ENCODE measurements around the gene ARID1B.
"Not testable (repeated sequence)": the region's sequence is repeated elsewhere in the genome, so short reads cannot be mapped to it uniquely, and the experiment has no call there.

Gene ARID1B

GRCh38 chr6:157033428-157034140 lies 256.4 kb downstream of the ARID1B start:
- Mint-ChIP-seq H3K27ac (peak overlapping the region; percentile 95), H3K4me3 (peak overlapping the region; percentile 84 to 96), H3K36me3 (peaks cover 6 to 11% of the 10 kb centered on the region in 2 donors), H3K27me3 (no peaks in the 10 kb centered on the region), H3K9me3 (no peaks in the 10 kb centered on the region), H3K4me1 (peaks cover 18 to 29% of the 10 kb centered on the region in 2 donors)
- ATAC-seq (replicated peaks): peak in 1 of 2 donors; percentile 39
- no peak for DNase-seq

DNA sequence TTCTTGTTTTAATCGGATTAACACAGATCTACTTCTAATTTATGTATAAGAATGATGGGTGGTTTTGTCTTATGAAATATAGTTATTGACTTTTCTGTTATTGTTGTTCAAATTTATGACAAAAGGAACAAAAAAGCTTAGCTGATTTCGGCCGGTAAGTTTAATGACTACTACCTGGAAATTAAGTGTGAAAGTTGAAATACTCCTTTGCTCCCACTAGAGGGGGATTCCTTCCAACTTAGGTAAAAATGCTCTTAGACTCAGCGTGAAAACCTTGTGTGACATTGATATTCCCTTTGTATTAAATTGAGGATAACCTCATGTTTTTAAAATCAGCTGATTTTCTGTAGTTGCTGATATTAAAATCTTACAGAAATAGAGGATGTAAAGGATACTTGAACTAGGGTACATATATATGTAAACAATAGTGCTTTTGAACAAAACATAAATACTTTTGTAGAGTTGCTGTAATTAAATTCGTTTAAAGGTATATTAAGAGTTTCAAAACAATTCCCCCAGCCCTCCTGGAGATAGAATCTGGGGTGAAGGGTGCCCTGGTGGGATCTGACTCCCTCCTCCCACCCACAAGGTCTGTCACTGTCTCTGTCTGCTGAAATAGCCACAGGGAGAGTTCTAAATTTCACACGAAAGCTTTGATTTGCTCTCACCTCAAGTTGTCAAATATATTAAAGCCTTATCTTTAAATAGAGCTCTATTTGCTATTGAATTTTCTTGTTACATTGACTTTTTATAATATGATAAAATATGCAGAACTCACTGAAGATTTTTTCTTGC lies 257.5 kb downstream of the ARID1B start:
- Mint-ChIP-seq H3K27ac (no peak overlapping the region), H3K9me3 (no peaks in the 10 kb centered on the region), H3K4me3 (peak overlapping the region in 1 of 2 donors; percentile 55), H3K36me3 (peaks cover 6 to 8% of the 10 kb centered on the region in 2 donors), H3K4me1 (peaks cover 14 to 27% of the 10 kb centered on the region in 2 donors), H3K27me3 (no peaks in the 10 kb centered on the region)
- no peak for DNase-seq
- ATAC-seq (replicated peaks): peak; percentile 64 to 65

- Mint-ChIP-seq H3K36me3 (peaks cover 6% of the 10 kb centered on the region in 2 donors), H3K27me3 (no peaks in the 10 kb centered on the region), H3K27ac (no peak overlapping the region), H3K4me3 (no peak overlapping the region), H3K4me1 (peaks cover 8 to 24% of the 10 kb centered on the region in 2 donors), H3K9me3 (no peaks in the 10 kb centered on the region)
- DNase-seq: no peak
- no peak for ATAC-seq (replicated peaks)
Measured at GRCh38 chr6:157035546-157035945, 258.4 kb downstream of the ARID1B start.

GRCh38 chr6:157036245-157036711 lies 259.1 kb downstream of the ARID1B start:
- Mint-ChIP-seq H3K9me3 (no peaks in the 10 kb centered on the region), H3K4me3 (no peak overlapping the region), H3K36me3 (peaks cover 6% of the 10 kb centered on the region in 2 donors), H3K27ac (no peak overlapping the region), H3K4me1 (peaks cover 5 to 19% of the 10 kb centered on the region in 2 donors), H3K27me3 (no peaks in the 10 kb centered on the region)
- ATAC-seq (replicated peaks) (no peak), DNase-seq (no peak)

DNA sequence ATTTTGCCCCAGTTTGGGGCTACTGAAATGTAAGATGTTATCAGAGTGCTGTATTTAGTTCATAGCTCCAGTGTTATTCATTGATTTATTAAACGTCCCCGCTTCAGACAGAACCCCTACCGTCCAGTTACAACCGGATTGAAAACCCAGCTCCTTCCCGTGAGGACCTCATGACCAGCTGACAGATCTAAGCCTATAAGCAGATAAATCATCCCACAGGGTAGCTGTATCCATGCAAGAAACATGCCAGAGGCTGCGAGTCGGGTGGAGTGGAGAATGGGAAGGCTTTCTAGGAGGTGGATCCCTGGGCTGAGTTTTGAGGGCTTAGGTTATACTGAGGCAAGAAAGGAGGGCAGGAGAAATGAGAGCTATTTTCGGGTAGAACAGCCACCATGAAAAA lies 260.0 kb downstream of the ARID1B start:
- Mint-ChIP-seq H3K4me1 (peaks cover 8 to 14% of the 10 kb centered on the region in 2 donors), H3K27me3 (no peaks in the 10 kb centered on the region), H3K4me3 (no peak overlapping the region), H3K27ac (no peak overlapping the region), H3K9me3 (no peaks in the 10 kb centered on the region), H3K36me3 (peaks cover 10 to 12% of the 10 kb centered on the region in 2 donors)
- ATAC-seq (replicated peaks) (no peak), DNase-seq (no peak)

GRCh38 chr6:157038610-157039009 lies 261.4 kb downstream of the ARID1B start:
- H3K9me3 Mint-ChIP-seq: no peaks in the 10 kb centered on the region
- no peak overlapping the region for H3K27ac Mint-ChIP-seq
- H3K4me1 Mint-ChIP-seq: peaks cover 6 to 14% of the 10 kb centered on the region in 2 donors
- DNase-seq: no peak
- H3K4me3 Mint-ChIP-seq: no peak overlapping the region
- no peak for ATAC-seq (replicated peaks)
- peaks cover 10 to 16% of the 10 kb centered on the region in 2 donors for H3K36me3 Mint-ChIP-seq
- H3K27me3 Mint-ChIP-seq: no peaks in the 10 kb centered on the region

- not testable (repeated sequence) for ATAC-seq (replicated peaks); H3K4me1 Mint-ChIP-seq; DNase-seq; H3K9me3 Mint-ChIP-seq; H3K4me3 Mint-ChIP-seq; H3K27me3 Mint-ChIP-seq
- peaks cover 10 to 16% of the 10 kb centered on the region in 2 donors for H3K36me3 Mint-ChIP-seq
- H3K27ac Mint-ChIP-seq: peak overlapping the region; percentile 89
Measured at GRCh38 chr6:157039639-157040038, 262.5 kb downstream of the ARID1B start.

DNA sequence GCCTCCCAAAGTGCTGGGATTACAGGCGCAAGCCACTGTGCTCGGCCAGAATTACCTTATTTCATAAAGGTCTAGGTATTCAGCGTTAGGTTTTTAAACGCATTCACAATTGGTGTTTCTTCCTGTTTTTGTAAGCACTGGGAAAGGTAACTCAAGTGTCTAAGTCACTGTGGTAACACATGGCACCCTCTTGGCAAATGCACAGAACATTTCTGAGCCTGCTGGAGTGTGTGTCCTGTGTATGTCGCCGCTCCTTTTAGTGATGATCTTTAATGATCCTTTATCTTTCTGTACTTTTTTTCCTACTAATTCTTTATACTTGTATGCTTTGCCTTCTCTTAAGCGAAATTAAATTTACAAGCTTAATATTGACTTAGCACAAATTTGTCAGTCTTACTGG lies 263.0 kb downstream of the ARID1B start:
- DNase-seq: no peak
- Mint-ChIP-seq H3K4me1 (peaks cover 8% of the 10 kb centered on the region in 2 donors), H3K36me3 (peaks cover 10 to 16% of the 10 kb centered on the region in 2 donors), H3K27me3 (no peaks in the 10 kb centered on the region), H3K27ac (no peak overlapping the region), H3K9me3 (no peaks in the 10 kb centered on the region), H3K4me3 (no peak overlapping the region)
- ATAC-seq (replicated peaks): no peak

GRCh38 chr6:157045831-157046454 lies 268.8 kb downstream of the ARID1B start:
- DNase-seq: no peak
- H3K9me3 Mint-ChIP-seq: no peaks in the 10 kb centered on the region
- no peak overlapping the region for H3K4me3 Mint-ChIP-seq
- peaks cover 11 to 17% of the 10 kb centered on the region in 2 donors for H3K36me3 Mint-ChIP-seq
- no peak overlapping the region for H3K27ac Mint-ChIP-seq
- peaks cover 24 to 25% of the 10 kb centered on the region in 2 donors for H3K4me1 Mint-ChIP-seq
- ATAC-seq (replicated peaks): no peak
- no peaks in the 10 kb centered on the region for H3K27me3 Mint-ChIP-seq

DNA sequence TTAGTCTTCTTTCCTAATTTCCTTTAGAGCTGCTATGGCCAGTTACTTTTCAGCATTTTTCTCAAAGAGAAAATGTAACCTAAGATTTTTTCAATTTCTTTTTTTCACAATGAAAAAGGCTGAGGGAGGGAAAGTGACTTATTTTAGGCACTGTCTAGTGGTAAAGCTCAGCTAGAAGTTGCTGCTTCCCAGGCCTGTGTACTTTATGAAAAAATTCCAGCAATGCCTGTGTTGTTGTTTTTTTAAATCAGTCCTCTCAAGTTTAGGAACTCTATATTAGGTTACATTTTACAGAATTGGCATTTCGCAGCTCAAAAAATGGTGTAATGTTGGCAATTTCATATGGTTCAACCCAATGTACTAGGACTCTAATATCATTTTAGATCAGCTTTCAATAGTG lies 269.6 kb downstream of the ARID1B start:
- no peak overlapping the region for H3K27ac Mint-ChIP-seq

GRCh38 chr6:157047328-157047727 lies 270.1 kb downstream of the ARID1B start:
- no peak overlapping the region for H3K4me3 Mint-ChIP-seq
- no peak for ATAC-seq (replicated peaks)

More for the DNA sequence above, 269.6 kb downstream of the ARID1B start:
- Mint-ChIP-seq H3K4me1 (peaks cover 24 to 28% of the 10 kb centered on the region in 2 donors), H3K4me3 (no peak overlapping the region), H3K36me3 (peaks cover 10 to 14% of the 10 kb centered on the region in 2 donors), H3K27me3 (no peaks in the 10 kb centered on the region), H3K9me3 (no peaks in the 10 kb centered on the region)
- no peak for ATAC-seq (replicated peaks)
- no peak for DNase-seq

DNA sequence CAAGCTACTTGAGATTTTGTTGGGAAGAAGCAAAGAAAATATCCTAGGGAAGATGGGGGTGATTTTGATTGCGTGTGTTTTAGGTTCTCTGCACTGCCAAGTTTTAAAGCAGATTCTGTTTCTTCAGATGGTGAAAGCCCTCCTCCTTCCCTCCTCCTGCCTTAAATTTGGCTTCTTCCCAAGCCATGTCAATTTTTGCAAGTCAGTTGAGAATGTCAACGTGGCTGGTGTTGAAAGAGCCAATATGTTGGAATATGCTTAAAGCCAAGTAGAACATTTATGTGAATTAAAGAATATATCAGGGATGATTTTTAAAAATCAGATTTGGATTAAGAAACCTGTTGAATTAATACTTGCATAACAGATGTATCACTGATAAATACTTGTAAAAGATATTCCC lies 270.8 kb downstream of the ARID1B start:
- ATAC-seq (replicated peaks): no peak
- Mint-ChIP-seq H3K27ac (no peak overlapping the region), H3K27me3 (no peaks in the 10 kb centered on the region), H3K36me3 (peaks cover 8 to 13% of the 10 kb centered on the region in 2 donors), H3K4me1 (peaks cover 21 to 28% of the 10 kb centered on the region in 2 donors), H3K9me3 (no peaks in the 10 kb centered on the region), H3K4me3 (no peak overlapping the region)
- no peak for DNase-seq

More at GRCh38 chr6:157047328-157047727, 270.1 kb downstream of the ARID1B start:
- Mint-ChIP-seq H3K27me3 (no peaks in the 10 kb centered on the region), H3K27ac (peak overlapping the region; percentile 14), H3K4me1 (peaks cover 21 to 28% of the 10 kb centered on the region in 2 donors), H3K36me3 (peaks cover 8 to 11% of the 10 kb centered on the region in 2 donors), H3K9me3 (no peaks in the 10 kb centered on the region)
- DNase-seq: no peak

DNA sequence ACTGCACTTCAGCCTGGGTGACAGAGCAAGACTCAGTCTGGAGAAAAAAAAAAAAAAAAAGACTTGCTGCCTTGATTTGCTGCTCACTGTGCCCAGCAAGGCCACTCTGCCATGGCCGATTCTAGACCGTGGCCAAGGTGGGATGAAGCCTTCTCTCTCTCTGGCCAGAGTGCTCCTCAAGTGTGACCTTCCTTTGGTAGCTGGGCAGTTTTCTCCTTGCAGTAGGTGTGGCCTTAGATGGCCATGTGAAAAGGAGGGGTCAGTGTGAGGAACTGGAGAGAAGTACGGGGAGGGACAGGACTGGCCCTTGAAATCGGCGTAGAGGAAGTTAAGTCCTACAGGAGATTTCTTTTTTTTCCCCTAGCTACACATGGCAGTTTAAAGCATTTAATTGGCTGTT lies 272.0 kb downstream of the ARID1B start:
- Mint-ChIP-seq H3K27me3 (no peaks in the 10 kb centered on the region), H3K27ac (no peak overlapping the region), H3K4me1 (peaks cover 21 to 37% of the 10 kb centered on the region in 2 donors), H3K4me3 (no peak overlapping the region), H3K36me3 (peaks cover 8 to 10% of the 10 kb centered on the region in 2 donors), H3K9me3 (no peaks in the 10 kb centered on the region)
- ATAC-seq (replicated peaks): no peak
- DNase-seq: no peak

- ATAC-seq (replicated peaks) (no peak), DNase-seq (no peak)
- peaks cover 8 to 13% of the 10 kb centered on the region in 2 donors for H3K36me3 Mint-ChIP-seq
- H3K27ac Mint-ChIP-seq: no peak overlapping the region
- peaks cover 26 to 45% of the 10 kb centered on the region in 2 donors for H3K4me1 Mint-ChIP-seq
- H3K9me3 Mint-ChIP-seq: peaks cover 0 to under 1% of the 10 kb centered on the region in 2 donors
- H3K4me3 Mint-ChIP-seq: no peak overlapping the region
- no peaks in the 10 kb centered on the region for H3K27me3 Mint-ChIP-seq
Measured at GRCh38 chr6:157050537-157051265, 273.5 kb downstream of the ARID1B start.
